Progenitor cell of endocrine pancreas (in vitro differentiated cells): Measurements from ENCODE around the gene RPS3. TPM values are rescaled to one million over a fixed set of nuclear protein-coding genes. Genes with fewer than 3 reads are reported as not detected.

Source experiments
- DNase-seq: peaks from one replicate; pipeline ENCODE4 v3.0.0; 2021; ENCODE audit warnings: low spot score; ENCODE audit not compliant: unreplicated experiment
- H3K27ac Mint-ChIP-seq: 2 replicates; pipeline ENCODE4 v1.8.0; 2021; ENCODE audit warnings: mild to moderate bottlenecking, moderate library complexity, mixed read lengths
- H3K27me3 Mint-ChIP-seq: 2 replicates; pipeline ENCODE4 v1.8.0; 2021; ENCODE audit warnings: mixed read lengths
- H3K36me3 Mint-ChIP-seq: 2 replicates; pipeline ENCODE4 v1.8.0; 2022; ENCODE audit warnings: mixed read lengths; ENCODE audit not compliant: insufficient read depth
- H3K4me1 Mint-ChIP-seq: 2 replicates; pipeline ENCODE4 v1.8.0; 2021; ENCODE audit warnings: low read depth, mixed read lengths
- H3K4me3 Mint-ChIP-seq: 2 replicates; pipeline ENCODE4 v1.8.0; 2021; ENCODE audit warnings: low read depth, mild to moderate bottlenecking, moderate library complexity, mixed read lengths
- H3K9me3 Mint-ChIP-seq: 2 replicates; pipeline ENCODE4 v1.8.0; 2021; ENCODE audit warnings: low read depth, mixed read lengths
- CTCF ChIP-seq: fragments of 200-600 bp; sonication (generic); IDR thresholded peaks from one replicate; pipeline ENCODE4 v1.5.0; 2021; ENCODE audit warnings: antibody characterized with exemption, mild to moderate bottlenecking; ENCODE audit not compliant: unreplicated experiment
- total RNA-seq: library from RNA; stranded (reverse); gene quantifications from 2 replicates; pipeline ENCODE4 v1.2.1, GENCODE V29; 2021

The RPS3 gene
- total RNA-seq, 1 donor from 2014 or later = 2,637 TPM

GRCh38 chr11:75422248-75423231 is 23.2 kb downstream of the RPS3 start:
- Mint-ChIP-seq H3K27me3 (peaks cover 7% of the 10 kb centered on the region), H3K4me1 (peaks cover 39% of the 10 kb centered on the region), H3K36me3 (peaks cover 5% of the 10 kb centered on the region), H3K9me3 (no peaks in the 10 kb centered on the region), H3K27ac (peak overlapping the region; percentile 95), H3K4me3 (peak overlapping the region; percentile 15)
- no peak for TF ChIP-seq CTCF
- peak; percentile 30 for DNase-seq

GRCh38 chr11:75423721-75424120 is 24.4 kb downstream of the RPS3 start:
- H3K4me3 Mint-ChIP-seq = no peak overlapping the region
- no peak for DNase-seq
- peaks cover 39% of the 10 kb centered on the region for H3K4me1 Mint-ChIP-seq
- H3K27ac Mint-ChIP-seq = no peak overlapping the region
- TF ChIP-seq CTCF = no peak
- H3K27me3 Mint-ChIP-seq = peaks cover 18% of the 10 kb centered on the region
- H3K9me3 Mint-ChIP-seq = peaks cover 1% of the 10 kb centered on the region
- H3K36me3 Mint-ChIP-seq = peaks cover 5% of the 10 kb centered on the region

- H3K27ac Mint-ChIP-seq = no peak overlapping the region
Measured at GRCh38 chr11:75424396-75424795, 25.1 kb downstream of the RPS3 start.

GRCh38 chr11:75425422-75425821 is 26.1 kb downstream of the RPS3 start:
- Mint-ChIP-seq H3K9me3 (peaks cover 9% of the 10 kb centered on the region), H3K4me3 (no peak overlapping the region), H3K27me3 (peaks cover 27% of the 10 kb centered on the region), H3K4me1 (peaks cover 36% of the 10 kb centered on the region), H3K36me3 (peaks cover 9% of the 10 kb centered on the region), H3K27ac (no peak overlapping the region)
- no peak for DNase-seq
- peak; percentile 41 for TF ChIP-seq CTCF

More at GRCh38 chr11:75424396-75424795, 25.1 kb downstream of the RPS3 start:
- no peak for DNase-seq
- H3K27me3 Mint-ChIP-seq = peaks cover 25% of the 10 kb centered on the region
- H3K4me1 Mint-ChIP-seq = peaks cover 39% of the 10 kb centered on the region
- peaks cover 8% of the 10 kb centered on the region for H3K36me3 Mint-ChIP-seq
- H3K9me3 Mint-ChIP-seq = peaks cover 8% of the 10 kb centered on the region
- no peak for TF ChIP-seq CTCF
- H3K4me3 Mint-ChIP-seq = no peak overlapping the region

- no peak for DNase-seq
- Mint-ChIP-seq H3K9me3 (peaks cover 9% of the 10 kb centered on the region), H3K36me3 (peaks cover 9% of the 10 kb centered on the region), H3K4me1 (peaks cover 25% of the 10 kb centered on the region), H3K4me3 (no peak overlapping the region), H3K27me3 (peaks cover 40% of the 10 kb centered on the region), H3K27ac (no peak overlapping the region)
- TF ChIP-seq CTCF = no peak
Measured at GRCh38 chr11:75426720-75427086, 27.4 kb downstream of the RPS3 start.
